Nucleus accumbens (tissue), 56 donors: ENCODE results near the gene MRAP2.
"Not testable (repeated sequence)": the region's sequence is repeated elsewhere in the genome, so short reads cannot be mapped to it uniquely, and the experiment has no call there.

Experiments
- DNase-seq, 56 donors: peaks; one replicate each; lab custom pipeline; 2025; lab: John Stamatoyannopoulos, UW

Gene MRAP2

GRCh38 chr6:84068873-84069272 is 35.3 kb downstream of the MRAP2 start:
- not testable (repeated sequence) for DNase-seq

GRCh38 chr6:84072442-84072997 is 38.9 kb downstream of the MRAP2 start:
- DNase-seq = no peak

GRCh38 chr6:84074988-84075781 is 41.6 kb downstream of the MRAP2 start:
- DNase-seq = no peak

- DNase-seq = no peak
Observed at GRCh38 chr6:84077645-84078044, 44.1 kb downstream of the MRAP2 start.

- DNase-seq = no peak
Observed at GRCh38 chr6:84078335-84078734, 44.8 kb downstream of the MRAP2 start.

GRCh38 chr6:84081222-84081621 is 47.6 kb downstream of the MRAP2 start:
- no peak for DNase-seq

GRCh38 chr6:84082689-84083265 is 49.2 kb downstream of the MRAP2 start:
- no peak for DNase-seq

- not testable (repeated sequence) for DNase-seq
Observed at GRCh38 chr6:84084705-84085104, 51.1 kb downstream of the MRAP2 start.

- no peak for DNase-seq
Observed at GRCh38 chr6:84086056-84086455, 52.5 kb downstream of the MRAP2 start.

- no peak for DNase-seq
Observed at GRCh38 chr6:84086545-84087429, 53.2 kb downstream of the MRAP2 start.

- DNase-seq = no peak
Observed at GRCh38 chr6:84089081-84089480, 55.5 kb downstream of the MRAP2 start.

GRCh38 chr6:84089552-84089951 is 56.0 kb downstream of the MRAP2 start:
- no peak for DNase-seq

GRCh38 chr6:84093441-84094435 is 60.2 kb downstream of the MRAP2 start:
- DNase-seq = no peak

GRCh38 chr6:84095156-84095555 is 61.6 kb downstream of the MRAP2 start:
- no peak for DNase-seq

GRCh38 chr6:84103029-84103428 is 69.5 kb downstream of the MRAP2 start:
- DNase-seq = no peak

GRCh38 chr6:84105215-84105924 is 71.8 kb downstream of the MRAP2 start:
- not testable (repeated sequence) for DNase-seq

GRCh38 chr6:84107495-84107894 is 73.9 kb downstream of the MRAP2 start:
- no peak for DNase-seq

- not testable (repeated sequence) for DNase-seq
Observed at GRCh38 chr6:84111351-84111750, 77.8 kb downstream of the MRAP2 start.
